Effector memory CD4-positive, alpha-beta T cell (primary cell): ENCODE data around the gene SLC27A6.

ENCODE experiments used
- DNase-seq, 3 donors: peaks; one replicate each; pipeline ENCODE4 v3.0.0-alpha.2; 2020
- H3K27ac ChIP-seq: 2 replicates; pipeline ENCODE4 v1.7.0; 2013; ENCODE audit warnings: mild to moderate bottlenecking, low read length, moderate library complexity; ENCODE audit not compliant: insufficient read depth, poor library complexity, severe bottlenecking
- H3K27me3 ChIP-seq: replicated peaks from 2 replicates; pipeline ENCODE4 v1.7.0; 2013; ENCODE audit warnings: mild to moderate bottlenecking, low read length; ENCODE audit not compliant: insufficient read depth, control insufficient read depth, poor library complexity, severe bottlenecking
- H3K36me3 ChIP-seq: 2 replicates; pipeline ENCODE4 v1.7.0; 2013; ENCODE audit warnings: mild to moderate bottlenecking, low read length, moderate library complexity; ENCODE audit not compliant: control insufficient read depth, insufficient read depth
- H3K4me1 ChIP-seq: 2 replicates; pipeline ENCODE4 v1.7.0; 2013; ENCODE audit warnings: low read length, mild to moderate bottlenecking; ENCODE audit not compliant: control insufficient read depth, insufficient read depth, poor library complexity, severe bottlenecking
- H3K4me3 ChIP-seq: 2 replicates; pipeline ENCODE4 v1.7.0; 2013; ENCODE audit warnings: low read length, low read depth, mild to moderate bottlenecking; ENCODE audit not compliant: insufficient read depth, poor library complexity, severe bottlenecking
- H3K9me3 ChIP-seq: 2 replicates; pipeline ENCODE4 v1.7.0; 2013; ENCODE audit warnings: mild to moderate bottlenecking, low read length, moderate library complexity; ENCODE audit not compliant: control insufficient read depth

Gene SLC27A6

GRCh38 chr5:128988476-128988875 lies 23.2 kb downstream of the SLC27A6 start:
- H3K27ac ChIP-seq: no peak overlapping the region
- no peak for DNase-seq
- H3K27me3 ChIP-seq: no peaks in the 10 kb centered on the region
- H3K4me1 ChIP-seq: no peaks in the 10 kb centered on the region
- no peaks in the 10 kb centered on the region for H3K36me3 ChIP-seq
- H3K9me3 ChIP-seq: no peaks in the 10 kb centered on the region
- H3K4me3 ChIP-seq: no peak overlapping the region

- H3K4me1 ChIP-seq: no peaks in the 10 kb centered on the region
- H3K27me3 ChIP-seq: no peaks in the 10 kb centered on the region
- DNase-seq: no peak
- no peaks in the 10 kb centered on the region for H3K36me3 ChIP-seq
- H3K9me3 ChIP-seq: no peaks in the 10 kb centered on the region
- H3K27ac ChIP-seq: no peak overlapping the region
- H3K4me3 ChIP-seq: no peak overlapping the region
These were observed 36.7 kb downstream of the SLC27A6 start for GRCh38 chr5:129001841-129002526.

- H3K9me3 ChIP-seq: no peaks in the 10 kb centered on the region
- no peaks in the 10 kb centered on the region for H3K36me3 ChIP-seq
- no peak overlapping the region for H3K4me3 ChIP-seq
- no peak for DNase-seq
- no peak overlapping the region for H3K27ac ChIP-seq
- H3K4me1 ChIP-seq: no peaks in the 10 kb centered on the region
- no peaks in the 10 kb centered on the region for H3K27me3 ChIP-seq
These were observed 37.2 kb downstream of the SLC27A6 start for GRCh38 chr5:129002527-129002842.

- H3K9me3 ChIP-seq: no peaks in the 10 kb centered on the region
- DNase-seq: no peak
- no peaks in the 10 kb centered on the region for H3K36me3 ChIP-seq
These were observed 37.9 kb downstream of the SLC27A6 start for GRCh38 chr5:129003232-129003631.

GRCh38 chr5:129014185-129014584 lies 48.9 kb downstream of the SLC27A6 start:
- no peaks in the 10 kb centered on the region for H3K9me3 ChIP-seq
- H3K4me3 ChIP-seq: no peak overlapping the region
- H3K27me3 ChIP-seq: no peaks in the 10 kb centered on the region

More at GRCh38 chr5:129003232-129003631, 37.9 kb downstream of the SLC27A6 start:
- Histone ChIP-seq H3K27me3 (no peaks in the 10 kb centered on the region), H3K4me3 (no peak overlapping the region), H3K4me1 (no peaks in the 10 kb centered on the region), H3K27ac (no peak overlapping the region)

GRCh38 chr5:129018837-129019236 lies 53.5 kb downstream of the SLC27A6 start:
- no peaks in the 10 kb centered on the region for H3K4me1 ChIP-seq
- H3K4me3 ChIP-seq: no peak overlapping the region
- H3K27me3 ChIP-seq: no peaks in the 10 kb centered on the region
- no peak overlapping the region for H3K27ac ChIP-seq
- no peaks in the 10 kb centered on the region for H3K36me3 ChIP-seq
- no peaks in the 10 kb centered on the region for H3K9me3 ChIP-seq
- DNase-seq: no peak

More at GRCh38 chr5:129014185-129014584, 48.9 kb downstream of the SLC27A6 start:
- Histone ChIP-seq H3K36me3 (no peaks in the 10 kb centered on the region), H3K27ac (no peak overlapping the region), H3K4me1 (no peaks in the 10 kb centered on the region)
- DNase-seq: no peak

GRCh38 chr5:129019401-129019908 lies 54.2 kb downstream of the SLC27A6 start:
- H3K27me3 ChIP-seq: no peaks in the 10 kb centered on the region
- H3K27ac ChIP-seq: no peak overlapping the region
- no peaks in the 10 kb centered on the region for H3K36me3 ChIP-seq
- no peaks in the 10 kb centered on the region for H3K4me1 ChIP-seq
- no peak overlapping the region for H3K4me3 ChIP-seq
- no peak for DNase-seq
- H3K9me3 ChIP-seq: no peaks in the 10 kb centered on the region

- H3K27me3 ChIP-seq: no peaks in the 10 kb centered on the region
- H3K36me3 ChIP-seq: no peaks in the 10 kb centered on the region
- no peaks in the 10 kb centered on the region for H3K4me1 ChIP-seq
- no peak for DNase-seq
- H3K27ac ChIP-seq: no peak overlapping the region
- no peak overlapping the region for H3K4me3 ChIP-seq
- no peaks in the 10 kb centered on the region for H3K9me3 ChIP-seq
These were observed 55.4 kb downstream of the SLC27A6 start for GRCh38 chr5:129020683-129021082.

- no peaks in the 10 kb centered on the region for H3K9me3 ChIP-seq
- H3K27ac ChIP-seq: no peak overlapping the region
- no peak for DNase-seq
These were observed 56.5 kb downstream of the SLC27A6 start for GRCh38 chr5:129021744-129022143.

GRCh38 chr5:129022599-129022998 lies 57.3 kb downstream of the SLC27A6 start:
- H3K4me1 ChIP-seq: no peaks in the 10 kb centered on the region

More at GRCh38 chr5:129021744-129022143, 56.5 kb downstream of the SLC27A6 start:
- no peaks in the 10 kb centered on the region for H3K27me3 ChIP-seq
- no peaks in the 10 kb centered on the region for H3K4me1 ChIP-seq
- no peaks in the 10 kb centered on the region for H3K36me3 ChIP-seq
- no peak overlapping the region for H3K4me3 ChIP-seq

More at GRCh38 chr5:129022599-129022998, 57.3 kb downstream of the SLC27A6 start:
- Histone ChIP-seq H3K9me3 (no peaks in the 10 kb centered on the region), H3K4me3 (no peak overlapping the region), H3K36me3 (no peaks in the 10 kb centered on the region), H3K27me3 (no peaks in the 10 kb centered on the region), H3K27ac (no peak overlapping the region)
- no peak for DNase-seq
